AG09319 (cell line): ENCODE results near the gene EIF2AK2.
A peak's percentile ranks its signal among the peaks of the same experiment; 100 is the strongest.
"Not testable (repeated sequence)": the region's sequence is repeated elsewhere in the genome, so short reads cannot be mapped to it uniquely, and the experiment has no call there.

ENCODE experiments used
- DNase-seq: peaks from one replicate; pipeline ENCODE4 v3.0.0-alpha.2; 2010; ENCODE audit warnings: low read depth; ENCODE audit errors: extremely low read depth
- TF ChIP-seq, protein P1 (sequence below): IDR thresholded peaks from 2 replicates; pipeline ENCODE4 v1.5.1; 2011; ENCODE audit warnings: low read depth, mild to moderate bottlenecking, inconsistent platforms, low read length, moderate library complexity

The EIF2AK2 gene

DNA sequence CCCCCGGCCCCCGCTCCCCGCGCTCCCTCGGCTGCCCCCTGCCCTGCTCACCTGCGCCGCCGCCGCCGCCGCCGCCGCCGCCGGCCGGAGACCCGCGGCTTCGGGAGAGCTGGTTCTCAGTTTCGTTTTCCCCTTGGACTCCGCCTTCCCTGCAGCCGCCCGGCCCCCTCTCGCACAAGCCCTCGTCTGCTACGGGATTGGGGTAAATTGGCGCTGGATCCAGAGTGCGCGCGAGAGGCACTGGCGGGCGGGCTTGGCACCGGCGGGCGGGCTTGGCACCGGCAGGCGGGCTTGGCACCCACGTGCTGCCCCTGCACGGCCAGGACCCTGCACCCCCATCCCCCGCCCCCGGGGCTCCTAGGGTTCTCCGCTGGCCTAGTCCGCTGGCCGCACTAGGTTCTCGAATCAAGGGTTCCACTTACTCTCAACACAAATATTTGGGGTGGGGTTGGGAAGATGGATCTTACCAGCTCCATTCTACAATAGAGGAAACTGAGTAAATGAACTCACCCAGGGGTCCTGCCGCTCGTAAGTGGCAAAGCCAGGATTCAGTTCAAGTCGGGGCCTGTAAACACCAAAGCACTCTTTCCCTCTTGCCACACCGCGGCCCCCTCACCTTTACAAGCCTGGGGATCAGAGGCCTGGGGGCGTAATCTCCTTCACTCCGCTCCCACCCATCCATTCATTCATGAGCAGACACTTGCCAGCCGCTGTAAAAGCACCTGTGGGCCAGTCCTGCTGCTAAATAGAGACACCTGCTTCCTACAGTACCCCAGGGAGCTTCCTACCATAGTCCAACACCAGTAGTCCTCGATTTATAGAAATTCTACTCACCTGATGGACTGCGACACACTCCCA, at the start of gene EIF2AK2:
Gene EIF2AK2, minus strand, starts transcription at position 124 of the 858 bp plus-strand sequence. CDS start 9,174 bp downstream, outside the sequence.
- DNase-seq: peak; percentile 45
- TF ChIP-seq, protein P1, sequence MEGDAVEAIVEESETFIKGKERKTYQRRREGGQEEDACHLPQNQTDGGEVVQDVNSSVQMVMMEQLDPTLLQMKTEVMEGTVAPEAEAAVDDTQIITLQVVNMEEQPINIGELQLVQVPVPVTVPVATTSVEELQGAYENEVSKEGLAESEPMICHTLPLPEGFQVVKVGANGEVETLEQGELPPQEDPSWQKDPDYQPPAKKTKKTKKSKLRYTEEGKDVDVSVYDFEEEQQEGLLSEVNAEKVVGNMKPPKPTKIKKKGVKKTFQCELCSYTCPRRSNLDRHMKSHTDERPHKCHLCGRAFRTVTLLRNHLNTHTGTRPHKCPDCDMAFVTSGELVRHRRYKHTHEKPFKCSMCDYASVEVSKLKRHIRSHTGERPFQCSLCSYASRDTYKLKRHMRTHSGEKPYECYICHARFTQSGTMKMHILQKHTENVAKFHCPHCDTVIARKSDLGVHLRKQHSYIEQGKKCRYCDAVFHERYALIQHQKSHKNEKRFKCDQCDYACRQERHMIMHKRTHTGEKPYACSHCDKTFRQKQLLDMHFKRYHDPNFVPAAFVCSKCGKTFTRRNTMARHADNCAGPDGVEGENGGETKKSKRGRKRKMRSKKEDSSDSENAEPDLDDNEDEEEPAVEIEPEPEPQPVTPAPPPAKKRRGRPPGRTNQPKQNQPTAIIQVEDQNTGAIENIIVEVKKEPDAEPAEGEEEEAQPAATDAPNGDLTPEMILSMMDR: no peak

DNA sequence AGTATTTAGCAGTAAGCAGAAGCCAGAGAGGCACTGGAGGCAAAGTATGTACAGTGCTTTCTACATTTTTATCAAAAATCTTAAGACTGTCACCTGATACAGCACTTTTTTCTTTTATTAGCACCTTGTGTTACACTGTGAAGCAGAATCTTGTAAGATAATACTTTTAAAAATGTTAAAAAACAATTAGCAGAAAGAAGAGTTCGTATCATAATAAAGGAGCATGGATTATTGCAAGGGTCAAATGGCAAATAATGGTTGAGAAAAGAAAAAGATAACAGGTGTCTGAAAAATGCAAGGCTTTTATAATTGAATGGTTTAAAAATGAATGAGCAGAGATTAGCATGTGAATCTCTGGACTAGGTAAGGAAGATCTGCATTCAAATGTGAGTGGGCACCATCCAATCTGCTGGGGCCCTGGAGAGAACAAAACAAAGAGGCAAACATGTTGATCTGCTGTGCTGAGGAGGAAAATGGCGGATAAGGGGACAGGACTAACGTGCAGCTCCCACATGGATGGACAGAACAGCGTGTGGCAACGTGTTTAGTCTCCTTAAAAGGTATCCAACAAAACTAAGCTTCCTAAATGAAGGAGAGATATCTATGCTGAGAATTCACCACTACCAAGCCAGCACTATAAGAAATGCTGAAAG, 49.0 kb upstream of the EIF2AK2 start:
- DNase-seq: no peak
- TF ChIP-seq, protein P1: no peak

DNA sequence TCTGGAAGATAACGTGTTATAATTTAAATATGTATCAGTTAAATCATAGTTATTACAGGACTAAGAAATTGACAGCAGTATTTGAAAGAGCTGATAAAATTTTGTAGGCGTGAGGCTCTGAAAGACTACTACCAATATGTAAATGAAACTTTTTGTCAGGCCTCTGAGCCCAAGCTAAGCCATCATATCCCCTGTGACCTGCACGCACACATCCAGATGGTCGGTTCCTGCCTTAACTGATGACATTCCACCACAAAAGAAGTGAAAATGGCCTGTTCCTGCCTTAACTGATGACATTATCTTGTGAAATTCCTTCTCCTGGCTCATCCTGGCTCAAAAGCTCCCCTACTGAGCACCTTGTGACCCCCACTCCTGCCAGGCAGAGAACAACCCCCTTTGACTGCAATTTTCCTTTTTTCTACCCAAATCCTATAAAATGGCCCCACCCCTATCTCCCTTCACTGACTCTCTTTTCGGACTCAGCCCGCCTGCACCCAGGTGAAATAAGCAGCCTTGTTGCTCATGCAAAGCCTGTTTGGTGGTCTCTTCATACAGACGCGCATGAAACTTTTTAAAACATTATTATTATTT, 48.4 kb upstream of the EIF2AK2 start:
- not testable (repeated sequence) for DNase-seq

DNA sequence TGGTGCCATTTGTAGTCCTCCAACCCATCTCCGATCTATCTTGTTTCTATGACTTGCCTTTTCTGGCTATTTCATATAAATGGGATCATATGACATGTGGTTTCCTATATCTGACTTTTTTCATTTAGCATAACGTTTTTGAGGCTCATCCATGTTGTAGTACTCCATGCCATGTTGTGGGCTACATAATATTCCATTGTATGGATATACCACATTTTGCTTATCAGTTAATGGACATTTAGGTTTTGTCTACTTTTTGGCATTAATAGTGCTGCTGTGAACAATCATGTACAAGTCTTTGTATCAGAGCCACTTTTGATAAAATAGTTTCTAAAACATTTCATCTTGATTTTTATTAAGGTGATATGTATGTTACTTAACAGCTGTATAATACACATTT, 46.9 kb upstream of the EIF2AK2 start:
- DNase-seq: no peak
- TF ChIP-seq, protein P1: no peak

DNA sequence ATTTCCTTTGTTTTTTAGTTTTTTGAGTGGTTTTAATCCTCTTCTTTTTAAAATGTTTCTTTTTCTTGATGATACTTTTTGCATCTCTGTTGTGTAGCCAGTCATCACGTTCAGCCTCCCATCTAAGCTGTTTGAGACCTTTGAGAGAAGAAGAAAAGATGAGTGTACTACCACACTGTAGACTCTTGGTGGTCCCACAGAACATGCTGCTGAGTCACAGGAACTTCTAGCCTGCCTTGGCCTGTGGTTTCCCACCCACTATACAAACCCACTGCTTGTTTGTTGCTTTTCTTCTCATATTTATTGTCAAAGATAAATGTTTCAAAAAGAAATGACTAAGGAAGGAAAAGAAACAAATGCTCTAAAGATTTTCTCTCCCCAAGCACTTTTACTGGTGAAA, 45.0 kb upstream of the EIF2AK2 start:
- no peak for DNase-seq
- TF ChIP-seq, protein P1: no peak

DNA sequence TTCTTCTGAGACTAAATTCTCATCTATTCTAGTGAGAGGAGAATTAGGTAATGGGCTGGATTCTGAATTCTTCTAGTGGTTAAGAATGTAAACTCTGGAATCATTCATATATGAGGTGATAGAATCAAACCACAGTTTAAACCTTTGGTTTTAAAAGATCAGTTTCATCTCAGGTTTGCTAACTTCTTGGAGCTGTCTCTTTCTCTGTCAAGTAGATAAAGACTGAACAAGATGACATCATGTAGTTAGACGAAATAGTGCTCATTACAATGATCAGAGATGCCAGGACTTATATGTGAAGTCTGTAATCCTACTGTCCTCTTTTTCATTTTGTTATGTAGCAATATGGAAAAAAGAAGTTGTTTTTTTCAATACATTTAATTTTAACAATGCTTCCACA, 44.4 kb upstream of the EIF2AK2 start:
- no peak for DNase-seq
- TF ChIP-seq, protein P1: no peak

DNA sequence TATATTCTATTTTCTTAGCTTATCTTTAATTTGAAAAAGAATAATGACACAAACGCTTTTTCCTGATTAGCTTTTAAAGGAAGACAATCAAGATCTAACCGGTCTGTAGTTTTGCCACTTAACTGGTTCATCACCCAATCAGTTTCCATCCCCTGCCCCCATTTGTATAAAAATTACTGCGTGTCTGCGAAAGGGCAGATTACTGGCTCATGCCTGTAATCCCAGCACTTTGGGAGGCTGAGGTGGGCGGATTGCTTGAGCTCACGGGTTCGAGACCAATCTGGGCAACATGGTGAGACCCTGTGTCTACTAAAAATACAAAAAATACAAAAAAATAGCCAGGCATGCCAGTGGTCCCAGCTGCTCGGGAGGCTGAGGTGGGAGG, 41.9 kb upstream of the EIF2AK2 start:
- TF ChIP-seq, protein P1: no peak
- no peak for DNase-seq
